SK-N-SH (cell line): Measurements from ENCODE around the gene OR2T8. TPM values are rescaled to one million over a fixed set of nuclear protein-coding genes. Genes with fewer than 3 reads are reported as not detected.
A peak's percentile ranks its signal among the peaks of the same experiment; 100 is the strongest.

Source experiments
- CTCF ChIA-PET: fragments of 300-600, 350-600 bp; formaldehyde crosslinking; extraction: SDS; loops from one replicate; lab custom pipeline; 2021; lab: Yijun Ruan, JAX
- POLR2A ChIA-PET: fragments of 350-600 bp; sonication (Branson Sonifier 250); formaldehyde crosslinking; extraction: SDS; loops from one replicate; lab custom pipeline; 2020; ENCODE audit warnings: antibody characterized with exemption, inconsistent platforms; lab: Yijun Ruan, JAX
- DNase-seq: peaks from one replicate; pipeline ENCODE4 v3.0.0; 2012
- H2AFZ ChIP-seq: fragments of 200-600 bp; sonication (generic); 2 replicates; pipeline ENCODE4 v1.8.1; 2016; ENCODE audit warnings: antibody characterized with exemption, mild to moderate bottlenecking, low read depth
- H3F3A ChIP-seq: fragments of 200-600 bp; sonication (generic); replicated peaks from 2 replicates; pipeline ENCODE3; 2016; ENCODE audit warnings: antibody characterized with exemption, mild to moderate bottlenecking; ENCODE audit not compliant: insufficient read depth
- H3K27ac ChIP-seq, 2 experiments: fragments of 200-500 bp in 1 of 2; fragments of 200-600 bp in 1 of 2; sonication (Bioruptor generic) in 1 of 2; sonication (generic), shearing (Covaris generic) in 1 of 2; 2 replicates each; pipeline versions ENCODE4 v1.5.1 to v1.6.1; 2014 to 2016; ENCODE audit warnings: low read depth in 2 of 2, inconsistent platforms in 1 of 2, low read length in 1 of 2, mild to moderate bottlenecking in 1 of 2, mixed read lengths in 1 of 2
- H3K27me3 ChIP-seq: fragments of 200-600 bp; sonication (generic), shearing (Covaris generic); 2 replicates; pipeline ENCODE4 v1.6.1; 2016; ENCODE audit warnings: mixed run types; ENCODE audit not compliant: insufficient read depth
- H3K36me3 ChIP-seq, 2 experiments: fragments of 200-500 bp in 1 of 2; fragments of 200-600 bp in 1 of 2; sonication (Bioruptor generic) in 1 of 2; sonication (generic) in 1 of 2; replicated peaks in 1 of 2; 2 replicates each; pipeline versions ENCODE3 to v1.5.1; 2014 to 2016; ENCODE audit warnings: low read length in 1 of 2, mild to moderate bottlenecking in 1 of 2; ENCODE audit not compliant: insufficient read depth in 2 of 2, control insufficient read depth in 1 of 2
- H3K4me1 ChIP-seq, 2 experiments: fragments of 200-500 bp in 1 of 2; fragments of 200-600 bp in 1 of 2; sonication (Bioruptor generic) in 1 of 2; sonication (generic), shearing (Covaris generic) in 1 of 2; 2 replicates each; pipeline versions ENCODE4 v1.5.1 to v1.6.1; 2014 to 2016; ENCODE audit warnings: low read depth in 1 of 2, low read length in 1 of 2, mixed run types in 1 of 2; ENCODE audit not compliant: insufficient read depth in 2 of 2, control insufficient read depth in 1 of 2
- H3K4me2 ChIP-seq: fragments of 200-600 bp; sonication (generic), shearing (Covaris generic); 2 replicates; pipeline ENCODE4 v1.6.1; 2017; ENCODE audit warnings: mixed run types
- H3K4me3 ChIP-seq, 2 experiments: fragments of 200-500 bp in 1 of 2; fragments of 200-600 bp in 1 of 2; sonication (Bioruptor generic) in 1 of 2; sonication (generic), shearing (Covaris generic) in 1 of 2; 2 replicates each; pipeline versions ENCODE4 v1.5.1 to v1.8.1; 2014 to 2016; ENCODE audit warnings: low read depth in 2 of 2, inconsistent platforms in 1 of 2, low read length in 1 of 2, mild to moderate bottlenecking in 1 of 2, mixed read lengths in 1 of 2, moderate library complexity in 1 of 2
- H3K79me2 ChIP-seq: fragments of 200-600 bp; sonication (generic); 2 replicates; pipeline ENCODE4 v1.8.1; 2017; ENCODE audit warnings: mild to moderate bottlenecking; ENCODE audit not compliant: insufficient read depth
- H3K9ac ChIP-seq: fragments of 200-600 bp; sonication (generic); 2 replicates; pipeline ENCODE4 v1.6.1; 2017; ENCODE audit warnings: mixed run types
- H3K9me2 ChIP-seq: fragments of 200-600 bp; sonication (generic); 2 replicates; pipeline ENCODE4 v1.6.1; 2017; ENCODE audit warnings: mixed run types
- H3K9me3 ChIP-seq: fragments of 200-600 bp; sonication (generic); 2 replicates; pipeline ENCODE4 v1.6.1; 2017; ENCODE audit warnings: mixed run types, mild to moderate bottlenecking, moderate library complexity
- H4K20me1 ChIP-seq: fragments of 200-600 bp; sonication (generic); 2 replicates; pipeline ENCODE4 v1.6.1; 2017; ENCODE audit warnings: mild to moderate bottlenecking, mixed run types; ENCODE audit not compliant: insufficient read depth
- CHD2 ChIP-seq: fragments of 150-350 bp; IDR thresholded peaks from 2 replicates; pipeline ENCODE4 v1.6.1; 2018; ENCODE audit warnings: low read length; ENCODE audit not compliant: partially characterized antibody
- ELF1 ChIP-seq: IDR thresholded peaks from 2 replicates; pipeline ENCODE4 v1.4.0; 2012
- EP300 ChIP-seq, 2 experiments: IDR thresholded peaks; 2 replicates each; pipeline versions ENCODE4 v1.4.0 to v1.6.1; 2012; ENCODE audit warnings: borderline replicate concordance in 1 of 2, low read depth in 1 of 2, low read length in 1 of 2
- FOSL2 ChIP-seq: IDR thresholded peaks from 2 replicates; pipeline ENCODE4 v1.4.0; 2012; ENCODE audit warnings: low read depth, mild to moderate bottlenecking, moderate library complexity, borderline replicate concordance
- JUND ChIP-seq: IDR thresholded peaks from 2 replicates; pipeline ENCODE4 v1.4.0; 2012
- MEF2A ChIP-seq: IDR thresholded peaks from 2 replicates; pipeline ENCODE4 v1.4.0; 2012; ENCODE audit warnings: low read depth, borderline replicate concordance
- MXI1 ChIP-seq: IDR thresholded peaks from 2 replicates; pipeline ENCODE4 v1.6.1; 2012; ENCODE audit warnings: mild to moderate bottlenecking, low read depth, low read length, improper control_type of control experiment
- NFIC ChIP-seq: IDR thresholded peaks from 2 replicates; pipeline ENCODE4 v1.4.0; 2012; ENCODE audit warnings: borderline replicate concordance
- NRF1 ChIP-seq: IDR thresholded peaks from 2 replicates; pipeline ENCODE4 v1.6.1; 2012; ENCODE audit warnings: low read depth, mild to moderate bottlenecking, low read length
- REST ChIP-seq: IDR thresholded peaks from 2 replicates; pipeline ENCODE4 v1.6.1; 2012; ENCODE audit warnings: mild to moderate bottlenecking, low read depth, low read length, moderate library complexity
- SMC3 ChIP-seq: IDR thresholded peaks from 2 replicates; pipeline ENCODE4 v1.6.1; 2012; ENCODE audit warnings: low read depth, low read length, improper control_type of control experiment
- TCF12 ChIP-seq: IDR thresholded peaks from 2 replicates; pipeline ENCODE4 v1.4.0; 2012
- TEAD4 ChIP-seq: IDR thresholded peaks from 2 replicates; pipeline ENCODE4 v1.4.0; 2012; ENCODE audit warnings: mild to moderate bottlenecking, borderline replicate concordance; ENCODE audit not compliant: insufficient read depth
- YY1 ChIP-seq: IDR thresholded peaks from 2 replicates; pipeline ENCODE4 v1.4.0; 2012; ENCODE audit warnings: low read depth, mild to moderate bottlenecking
- ZBTB33 ChIP-seq: IDR thresholded peaks from 2 replicates; pipeline ENCODE4 v1.4.0; 2012; ENCODE audit warnings: low read depth, borderline replicate concordance
- WGBS: methylation state at CpG from one replicate; pipeline ENCODE4 v1.1.6; 2017; ENCODE audit warnings: low lambda C conversion rate; 5-methylcytosine and 5-hydroxymethylcytosine counted together
- polyA plus RNA-seq, 3 experiments: library from polyadenylated mRNA; depleted of rRNA; stranded (reverse); fragments of >200 nt; gene quantifications; 2 replicates each; pipeline ENCODE4 v1.2.3, GENCODE V29; 2012
- TF ChIP-seq, protein P1 (sequence below): fragments of 150-350 bp; IDR thresholded peaks from 2 replicates; pipeline ENCODE4 v1.6.1; 2017; ENCODE audit warnings: antibody characterized with exemption, low read length, low read depth, borderline replicate concordance
- TF ChIP-seq, protein P2 (sequence below): IDR thresholded peaks from 2 replicates; pipeline ENCODE4; 2012
- TF ChIP-seq, protein P3 (sequence below): IDR thresholded peaks from 2 replicates; pipeline ENCODE4 v1.4.0; 2012; ENCODE audit warnings: low read depth, borderline replicate concordance
- TF ChIP-seq, protein P4 (sequence below): IDR thresholded peaks from 2 replicates; pipeline ENCODE4 v1.4.0; 2012; ENCODE audit warnings: low read depth

The OR2T8 gene
- polyA plus RNA-seq, 1 of the 3 experiments (the other 2 are of a cell fraction): not detected

- no peak for TF ChIP-seq MEF2A
Measured at GRCh38 chr1:247905910-247906503, 14.0 kb upstream of the OR2T8 start (continued).

GRCh38 chr1:247906504-247907047, 13.5 kb upstream of the OR2T8 start:
- no peaks in the 10 kb centered on the region for H3K9me2 ChIP-seq
- no peaks in the 10 kb centered on the region for H4K20me1 ChIP-seq
- DNase-seq: no peak
- H3K36me3 ChIP-seq: no peaks in the 10 kb centered on the region
- peak overlapping the region; percentile 34 to 58; a peak in 3 of 4 replicates for H3K4me3 ChIP-seq
- H3K27me3 ChIP-seq: no peaks in the 10 kb centered on the region; the same call in 1 of the 2 replicates
- no peaks in the 10 kb centered on the region for H3K9me3 ChIP-seq
- WGBS: 5% methylated on average over 7 of the region's 7 CpGs
- TF ChIP-seq REST (no peak), NFIC (no peak; the same call in 1 of the 2 replicates), ELF1 (no peak), EP300 (IDR thresholded peaks at IDR 0.05; ENCODE audit: borderline replicate concordance in 1 of 2, low read depth in 1 of 2, low read length in 1 of 2) (no peak), MXI1 (no peak), SMC3 (no peak), ZBTB33 (no peak), TEAD4 (0 out of 2 replicates have a peak, but pooled peaks have one; percentile 7), TCF12 (peak; percentile 49), JUND (peak; percentile 40; the same call in 1 of the 2 replicates), NRF1 (no peak), YY1 (no peak), FOSL2 (peak; percentile 67), MEF2A (no peak), CHD2 (no peak)
- TF ChIP-seq, protein P1, sequence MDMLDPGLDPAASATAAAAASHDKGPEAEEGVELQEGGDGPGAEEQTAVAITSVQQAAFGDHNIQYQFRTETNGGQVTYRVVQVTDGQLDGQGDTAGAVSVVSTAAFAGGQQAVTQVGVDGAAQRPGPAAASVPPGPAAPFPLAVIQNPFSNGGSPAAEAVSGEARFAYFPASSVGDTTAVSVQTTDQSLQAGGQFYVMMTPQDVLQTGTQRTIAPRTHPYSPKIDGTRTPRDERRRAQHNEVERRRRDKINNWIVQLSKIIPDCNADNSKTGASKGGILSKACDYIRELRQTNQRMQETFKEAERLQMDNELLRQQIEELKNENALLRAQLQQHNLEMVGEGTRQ: no peak
- TF ChIP-seq, protein P2, sequence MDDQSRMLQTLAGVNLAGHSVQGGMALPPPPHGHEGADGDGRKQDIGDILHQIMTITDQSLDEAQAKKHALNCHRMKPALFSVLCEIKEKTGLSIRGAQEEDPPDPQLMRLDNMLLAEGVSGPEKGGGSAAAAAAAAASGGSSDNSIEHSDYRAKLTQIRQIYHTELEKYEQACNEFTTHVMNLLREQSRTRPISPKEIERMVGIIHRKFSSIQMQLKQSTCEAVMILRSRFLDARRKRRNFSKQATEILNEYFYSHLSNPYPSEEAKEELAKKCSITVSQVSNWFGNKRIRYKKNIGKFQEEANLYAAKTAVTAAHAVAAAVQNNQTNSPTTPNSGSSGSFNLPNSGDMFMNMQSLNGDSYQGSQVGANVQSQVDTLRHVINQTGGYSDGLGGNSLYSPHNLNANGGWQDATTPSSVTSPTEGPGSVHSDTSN: peak; percentile 51
- TF ChIP-seq, protein P3, sequence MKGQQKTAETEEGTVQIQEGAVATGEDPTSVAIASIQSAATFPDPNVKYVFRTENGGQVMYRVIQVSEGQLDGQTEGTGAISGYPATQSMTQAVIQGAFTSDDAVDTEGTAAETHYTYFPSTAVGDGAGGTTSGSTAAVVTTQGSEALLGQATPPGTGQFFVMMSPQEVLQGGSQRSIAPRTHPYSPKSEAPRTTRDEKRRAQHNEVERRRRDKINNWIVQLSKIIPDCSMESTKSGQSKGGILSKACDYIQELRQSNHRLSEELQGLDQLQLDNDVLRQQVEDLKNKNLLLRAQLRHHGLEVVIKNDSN: no peak
- TF ChIP-seq, protein P4, sequence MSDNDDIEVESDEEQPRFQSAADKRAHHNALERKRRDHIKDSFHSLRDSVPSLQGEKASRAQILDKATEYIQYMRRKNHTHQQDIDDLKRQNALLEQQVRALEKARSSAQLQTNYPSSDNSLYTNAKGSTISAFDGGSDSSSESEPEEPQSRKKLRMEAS: no peak
- peak overlapping the region; percentile 84; the same call in 1 of the 2 replicates for H2AFZ ChIP-seq
- no peaks in the 10 kb centered on the region for H3K4me1 ChIP-seq
- POLR2A ChIA-PET: no interaction called here
- CTCF ChIA-PET: no interaction called here
- peaks cover 8% of the 10 kb centered on the region for H3F3A ChIP-seq
- peak overlapping the region; percentile 61 for H3K4me2 ChIP-seq
- peak overlapping the region in 1 of 2 experiments; percentile 66; a peak in 2 of 4 replicates for H3K27ac ChIP-seq
- H3K9ac ChIP-seq: peak overlapping the region; percentile 60; the same call in 1 of the 2 replicates
- H3K79me2 ChIP-seq: no peaks in the 10 kb centered on the region
